Panc1 (cell line): Measurements from ENCODE around the gene TMEM201. TPM values are rescaled to one million over a fixed set of nuclear protein-coding genes. Genes with fewer than 3 reads are reported as not detected.
"Not testable (repeated sequence)": the region's sequence is repeated elsewhere in the genome, so short reads cannot be mapped to it uniquely, and the experiment has no call there.

Source experiments
- ATAC-seq: fragments of 200-7000 bp; cut with Tn5 transposase; 2 replicates; pipeline ENCODE4 v1.9.1; 2020; ENCODE audit warnings: mild to moderate bottlenecking, moderate library complexity
- BruUV-seq: library from RNA; stranded (reverse); fragments of 400-500 nt; replicated peaks from 2 replicates; lab custom pipeline; 2021; lab: Mats Ljungman, UMichigan
- CTCF ChIA-PET: fragments of 300-600 bp; sonication (Branson Sonifier 250); formaldehyde crosslinking; loops from one replicate; lab custom pipeline; 2022; ENCODE audit warnings: antibody characterized with exemption; lab: Charles Lee
- POLR2A ChIA-PET: fragments of 300-600 bp; sonication (Branson Sonifier 250); formaldehyde crosslinking; loops from one replicate; lab custom pipeline; 2022; ENCODE audit warnings: antibody characterized with exemption; lab: Charles Lee
- DNase-seq: peaks from one replicate; pipeline ENCODE4 v3.0.0-alpha.2; 2010; ENCODE audit warnings: low read depth, low spot score
- H3K27ac ChIP-seq: 2 replicates; pipeline ENCODE4 v1.5.1; 2011; ENCODE audit warnings: mild to moderate bottlenecking, low read length, inconsistent platforms
- H3K27me3 ChIP-seq: fragments of 200-500 bp; sonication (Bioruptor generic); 2 replicates; pipeline ENCODE4 v1.6.0; 2014; ENCODE audit warnings: low read length, inconsistent platforms; ENCODE audit not compliant: control insufficient read depth, insufficient read depth
- H3K36me3 ChIP-seq: fragments of 200-500 bp; sonication (Bioruptor generic); 2 replicates; pipeline ENCODE4 v1.5.1; 2014; ENCODE audit warnings: inconsistent platforms, mild to moderate bottlenecking, low read length, moderate library complexity; ENCODE audit not compliant: control insufficient read depth, insufficient read depth
- H3K4me1 ChIP-seq: 2 replicates; pipeline ENCODE4 v1.5.1; 2011; ENCODE audit warnings: inconsistent platforms, mild to moderate bottlenecking, low read length, moderate library complexity; ENCODE audit not compliant: control insufficient read depth, insufficient read depth
- H3K4me3 ChIP-seq, 2 experiments: 2 replicates each; pipeline ENCODE4 v1.5.1; 2011 to 2012; ENCODE audit warnings: low read depth in 2 of 2, low read length in 2 of 2, mild to moderate bottlenecking in 2 of 2, inconsistent platforms in 1 of 2, moderate library complexity in 1 of 2
- H3K9me3 ChIP-seq: fragments of 200-500 bp; sonication (Bioruptor generic); 2 replicates; pipeline ENCODE4 v1.5.1; 2014; ENCODE audit warnings: low read depth, mild to moderate bottlenecking, inconsistent platforms, low read length, moderate library complexity; ENCODE audit not compliant: control insufficient read depth, insufficient read depth
- CTCF ChIP-seq: fragments of 450-650 bp; IDR thresholded peaks from 2 replicates; pipeline ENCODE4 v1.5.1; 2017; ENCODE audit warnings: mild to moderate bottlenecking
- POLR2AphosphoS5 ChIP-seq: IDR thresholded peaks from 2 replicates; pipeline ENCODE4 v1.6.1; 2012; ENCODE audit warnings: mild to moderate bottlenecking, low read depth, low read length, moderate library complexity
- REST ChIP-seq, 2 experiments: IDR thresholded peaks; 2 replicates each; pipeline ENCODE4 v1.6.1; 2011 to 2012; ENCODE audit warnings: low read depth in 2 of 2, control low read depth in 1 of 2, low read length in 1 of 2, mild to moderate bottlenecking in 1 of 2, moderate library complexity in 1 of 2; ENCODE audit not compliant: insufficient read depth in 1 of 2
- SIN3A ChIP-seq: IDR thresholded peaks from 2 replicates; pipeline ENCODE4 v1.6.1; 2012; ENCODE audit warnings: low read depth, mild to moderate bottlenecking, low read length, moderate library complexity, borderline replicate concordance; ENCODE audit not compliant: insufficient read depth
- TCF7L2 ChIP-seq: IDR thresholded peaks from 2 replicates; pipeline ENCODE4 v1.6.1; 2011; ENCODE audit warnings: mild to moderate bottlenecking, low read depth, low read length, inconsistent platforms
- in situ Hi-C: cut with HindIII; loops from 2 replicates; pipeline ENCODE4 v1.10.0; 2016; ENCODE audit warnings: low sequenced_read_pairs, low pct_unique_long_range_greater_than_20kb
- intact Hi-C: fragments of 100-400 bp; cut with micrococcal nuclease; formaldehyde crosslinking; loops from one replicate; pipeline ENCODE4 v1.10.0; 2022; ENCODE audit not compliant: unreplicated experiment
- total RNA-seq: library from RNA; stranded (reverse); gene quantifications from one replicate; pipeline ENCODE4 v1.2.1, GENCODE V29; 2021; ENCODE audit not compliant: unreplicated experiment

Gene TMEM201
- total RNA-seq, 1 experiment from 2014 or later = 26.5 TPM

GRCh38 chr1:9569267-9569666 lies 19.4 kb upstream of the TMEM201 start:
- TF ChIP-seq SIN3A (no peak), REST (IDR thresholded peaks at IDR 0.05; ENCODE audit: insufficient read depth in 1 of 2, low read depth in 2 of 2, low read length in 1 of 2) (no peak), POLR2AphosphoS5 (no peak), CTCF (no peak), TCF7L2 (no peak)
- Histone ChIP-seq H3K27ac (no peak overlapping the region), H3K27me3 (no peaks in the 10 kb centered on the region), H3K4me1 (no peaks in the 10 kb centered on the region), H3K9me3 (no peaks in the 10 kb centered on the region), H3K36me3 (0 out of 2 replicates have a peak, but pooled peaks cover 5% of the 10 kb centered on the region), H3K4me3 (no peak overlapping the region)
- ATAC-seq (no peak), DNase-seq (no peak)
- CTCF ChIA-PET = interaction anchor here (0.7 kb wide), 1 partner anchor 58 kb away, joined by 6 read pairs; no protein-coding TSS in a partner anchor
- in situ Hi-C loops = no loop called here
- POLR2A ChIA-PET = no interaction called here
- BruUV-seq = no TSS peak
- intact Hi-C loops = no loop called here

GRCh38 chr1:9570886-9571529 lies 17.7 kb upstream of the TMEM201 start:
- H3K27me3 ChIP-seq, BruUV-seq, H3K36me3 ChIP-seq, in situ Hi-C loops, H3K27ac ChIP-seq, H3K9me3 ChIP-seq, ATAC-seq, H3K4me3 ChIP-seq, H3K4me1 ChIP-seq, DNase-seq: not testable (repeated sequence)
- CTCF ChIA-PET = interaction anchor here (0.6 kb wide), 1 partner anchor 338 kb away, joined by 5 read pairs; no protein-coding TSS in a partner anchor
- POLR2A ChIA-PET = interaction anchor here (0.5 to 0.9 kb wide), 2 partner anchors 13 to 441 kb away, joined by 6 read pairs; no protein-coding TSS in a partner anchor
- intact Hi-C loops = loop anchor here (5.0 kb wide), 1 partner anchor 304 kb away; no protein-coding TSS in a partner anchor

- Histone ChIP-seq H3K4me3 (no peak overlapping the region), H3K27me3 (no peaks in the 10 kb centered on the region), H3K4me1 (no peaks in the 10 kb centered on the region), H3K36me3 (peaks cover 7% of the 10 kb centered on the region), H3K9me3 (no peaks in the 10 kb centered on the region), H3K27ac (no peak overlapping the region)
- TF ChIP-seq CTCF (peak; percentile 64), REST (IDR thresholded peaks at IDR 0.05; ENCODE audit: insufficient read depth in 1 of 2, low read depth in 2 of 2, low read length in 1 of 2) (no peak)
- POLR2A ChIA-PET = no interaction called here
- in situ Hi-C loops = no loop called here
- CTCF ChIA-PET = interaction anchor here (0.7 to 1.5 kb wide), 5 partner anchors 14 to 306 kb away, joined by 3 to 10 read pairs (median 4); no protein-coding TSS in a partner anchor
- no TSS peak for BruUV-seq
- intact Hi-C loops = loop anchor here (1.0 to 5.0 kb wide), 2 partner anchors 78 to 306 kb away; no protein-coding TSS in a partner anchor
- DNase-seq (no peak), ATAC-seq (no peak)
Observed at GRCh38 chr1:9573723-9574122, 15.0 kb upstream of the TMEM201 start.
